Measurements from ENCODE around the gene ARHGAP25. TPM values are rescaled to one million over a fixed set of nuclear protein-coding genes. Genes with fewer than 3 reads are reported as not detected.
"Not testable (repeated sequence)": the region's sequence is repeated elsewhere in the genome, so short reads cannot be mapped to it uniquely, and the experiment has no call there.

The ARHGAP25 gene
- total RNA-seq, 1 donor from 2014 or later = 5.8 TPM

DNA sequence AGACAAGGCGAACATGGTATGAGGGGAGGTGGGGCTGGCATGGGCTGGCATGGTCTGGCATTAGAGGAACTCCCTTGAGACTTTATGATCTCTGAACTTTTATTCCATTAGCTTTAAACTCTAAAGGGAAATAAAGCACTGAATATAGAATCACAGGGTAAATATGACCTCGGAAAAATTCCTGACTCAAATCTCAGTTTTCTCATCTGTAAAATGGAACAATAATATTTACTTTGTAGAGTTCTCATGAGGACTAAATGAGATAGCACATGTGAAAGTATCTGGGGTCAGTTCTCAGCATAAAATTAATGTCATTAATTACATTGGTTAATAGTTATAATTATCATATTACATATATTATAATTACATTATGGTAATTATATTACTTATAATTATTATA is 65.9 kb downstream of the ARHGAP25 start:
- Mint-ChIP-seq H3K9me3 (no peaks in the 10 kb centered on the region), H3K4me1 (no peaks in the 10 kb centered on the region), H3K27me3 (ENCODE audit: insufficient read depth, low read depth) (peaks cover 3% of the 10 kb centered on the region), H3K4me3 (no peak overlapping the region), H3K27ac (no peak overlapping the region), H3K36me3 (no peaks in the 10 kb centered on the region)
- H3K79me2 ChIP-seq (ENCODE audit: low read depth) = no peaks in the 10 kb centered on the region
- no peaks in the 10 kb centered on the region for H3K27me3 ChIP-seq
- no peaks in the 10 kb centered on the region for H3K36me3 ChIP-seq
- H3K27ac ChIP-seq = no peak overlapping the region
- H3K4me2 ChIP-seq = no peak overlapping the region
- no peak for DNase-seq (ENCODE audit: low spot score)
- H3K4me3 ChIP-seq = no peak overlapping the region
- H4K20me1 ChIP-seq (ENCODE audit: low read depth) = no peaks in the 10 kb centered on the region
- no peak overlapping the region for H3K9ac ChIP-seq
- H3F3A ChIP-seq (ENCODE audit: low read depth) = no peaks in the 10 kb centered on the region
- TF ChIP-seq EZH2 (IDR thresholded peaks at IDR 0.05) (no peak), EZH2phosphoT487 (IDR thresholded peaks at IDR 0.05) (no peak)
- TF ChIP-seq, protein P1, sequence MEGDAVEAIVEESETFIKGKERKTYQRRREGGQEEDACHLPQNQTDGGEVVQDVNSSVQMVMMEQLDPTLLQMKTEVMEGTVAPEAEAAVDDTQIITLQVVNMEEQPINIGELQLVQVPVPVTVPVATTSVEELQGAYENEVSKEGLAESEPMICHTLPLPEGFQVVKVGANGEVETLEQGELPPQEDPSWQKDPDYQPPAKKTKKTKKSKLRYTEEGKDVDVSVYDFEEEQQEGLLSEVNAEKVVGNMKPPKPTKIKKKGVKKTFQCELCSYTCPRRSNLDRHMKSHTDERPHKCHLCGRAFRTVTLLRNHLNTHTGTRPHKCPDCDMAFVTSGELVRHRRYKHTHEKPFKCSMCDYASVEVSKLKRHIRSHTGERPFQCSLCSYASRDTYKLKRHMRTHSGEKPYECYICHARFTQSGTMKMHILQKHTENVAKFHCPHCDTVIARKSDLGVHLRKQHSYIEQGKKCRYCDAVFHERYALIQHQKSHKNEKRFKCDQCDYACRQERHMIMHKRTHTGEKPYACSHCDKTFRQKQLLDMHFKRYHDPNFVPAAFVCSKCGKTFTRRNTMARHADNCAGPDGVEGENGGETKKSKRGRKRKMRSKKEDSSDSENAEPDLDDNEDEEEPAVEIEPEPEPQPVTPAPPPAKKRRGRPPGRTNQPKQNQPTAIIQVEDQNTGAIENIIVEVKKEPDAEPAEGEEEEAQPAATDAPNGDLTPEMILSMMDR (IDR thresholded peaks at IDR 0.05) = no peak
- no peaks in the 10 kb centered on the region for H3K9me3 ChIP-seq (ENCODE audit: low read depth)
- H2AFZ ChIP-seq (replicated peaks) = no peak overlapping the region
- peaks cover 12% of the 10 kb centered on the region for H3K4me1 ChIP-seq

DNA sequence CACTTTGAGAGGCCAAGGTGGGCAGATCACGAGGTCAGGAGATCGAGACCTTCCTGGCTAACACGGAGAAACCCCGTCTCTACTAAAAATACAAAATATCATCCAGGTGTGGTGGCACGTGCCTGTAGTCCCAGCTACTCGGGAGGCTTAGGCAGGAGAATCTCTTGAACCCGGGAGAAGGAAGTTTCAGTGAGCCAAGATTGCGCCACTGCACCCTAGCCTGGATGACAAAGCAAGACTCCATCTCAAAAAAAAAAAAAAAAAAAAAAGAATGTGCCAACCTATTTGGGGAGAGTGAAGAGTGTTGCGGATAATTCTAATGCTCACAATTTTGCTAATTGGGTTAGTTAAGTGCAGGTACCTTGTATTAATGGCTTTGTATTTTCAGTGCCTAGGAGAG is 67.5 kb downstream of the ARHGAP25 start:
- not testable (repeated sequence) for H3K4me3 ChIP-seq; H3K9ac ChIP-seq; H3K27me3 ChIP-seq; H3K36me3 ChIP-seq; H3K9me3 ChIP-seq (ENCODE audit: low read depth); H3K4me1 Mint-ChIP-seq; H3F3A ChIP-seq (ENCODE audit: low read depth); H3K79me2 ChIP-seq (ENCODE audit: low read depth); H3K4me3 Mint-ChIP-seq; H3K27me3 Mint-ChIP-seq (ENCODE audit: insufficient read depth, low read depth); DNase-seq (ENCODE audit: low spot score); H4K20me1 ChIP-seq (ENCODE audit: low read depth); H3K4me2 ChIP-seq; H2AFZ ChIP-seq (replicated peaks); H3K27ac ChIP-seq; H3K27ac Mint-ChIP-seq; H3K9me3 Mint-ChIP-seq; H3K36me3 Mint-ChIP-seq
- H3K4me1 ChIP-seq = peaks cover 13% of the 10 kb centered on the region

GRCh38 chr2:68805025-68805424 is 70.4 kb downstream of the ARHGAP25 start:
- no peak overlapping the region for H3K27ac Mint-ChIP-seq
- Histone ChIP-seq H3K36me3 (no peaks in the 10 kb centered on the region), H3K27me3 (no peaks in the 10 kb centered on the region), H3K4me3 (no peak overlapping the region), H3K4me1 (peaks cover 8% of the 10 kb centered on the region), H3K9ac (no peak overlapping the region), H3K27ac (no peak overlapping the region), H3K79me2 (ENCODE audit: low read depth) (no peaks in the 10 kb centered on the region), H3K4me2 (no peak overlapping the region), H3F3A (ENCODE audit: low read depth) (no peaks in the 10 kb centered on the region), H3K9me3 (ENCODE audit: low read depth) (no peaks in the 10 kb centered on the region), H4K20me1 (ENCODE audit: low read depth) (no peaks in the 10 kb centered on the region), H2AFZ (replicated peaks) (no peak overlapping the region)
- no peak overlapping the region for H3K4me3 Mint-ChIP-seq
- no peaks in the 10 kb centered on the region for H3K36me3 Mint-ChIP-seq
- no peak for TF ChIP-seq EZH2phosphoT487 (IDR thresholded peaks at IDR 0.05)
- TF ChIP-seq, protein P1 (IDR thresholded peaks at IDR 0.05) = no peak
- no peak for TF ChIP-seq EZH2 (IDR thresholded peaks at IDR 0.05)
- H3K27me3 Mint-ChIP-seq (ENCODE audit: insufficient read depth, low read depth) = peaks cover 2% of the 10 kb centered on the region
- DNase-seq (ENCODE audit: low spot score) = no peak
- H3K4me1 Mint-ChIP-seq = no peaks in the 10 kb centered on the region
- no peaks in the 10 kb centered on the region for H3K9me3 Mint-ChIP-seq

- Mint-ChIP-seq H3K27ac (no peak overlapping the region), H3K27me3 (ENCODE audit: insufficient read depth, low read depth) (peaks cover 2% of the 10 kb centered on the region), H3K9me3 (no peaks in the 10 kb centered on the region), H3K4me3 (no peak overlapping the region), H3K4me1 (no peaks in the 10 kb centered on the region), H3K36me3 (no peaks in the 10 kb centered on the region)
- Histone ChIP-seq H3K79me2 (ENCODE audit: low read depth) (no peaks in the 10 kb centered on the region), H3K4me2 (no peak overlapping the region), H3F3A (ENCODE audit: low read depth) (no peaks in the 10 kb centered on the region), H4K20me1 (ENCODE audit: low read depth) (no peaks in the 10 kb centered on the region), H2AFZ (replicated peaks) (no peak overlapping the region), H3K9ac (no peak overlapping the region), H3K36me3 (no peaks in the 10 kb centered on the region), H3K4me1 (peaks cover 6% of the 10 kb centered on the region), H3K27me3 (no peaks in the 10 kb centered on the region), H3K27ac (no peak overlapping the region), H3K4me3 (no peak overlapping the region), H3K9me3 (ENCODE audit: low read depth) (no peaks in the 10 kb centered on the region)
- TF ChIP-seq EZH2phosphoT487 (IDR thresholded peaks at IDR 0.05) = no peak
- TF ChIP-seq EZH2 (IDR thresholded peaks at IDR 0.05) = no peak
- TF ChIP-seq, protein P1 (IDR thresholded peaks at IDR 0.05) = no peak
- no peak for DNase-seq (ENCODE audit: low spot score)
Observed at GRCh38 chr2:68806511-68807109, 72.0 kb downstream of the ARHGAP25 start.
